GM12878 (cell line): ENCODE results near the gene RGP1. TPM values are rescaled to one million over a fixed set of nuclear protein-coding genes. Genes with fewer than 3 reads are reported as not detected.

ENCODE experiments used
- ATAC-seq: fragments of 200-7000 bp; cut with Tn5 transposase; 3 replicates; pipeline ENCODE4 v1.9.1; 2020; ENCODE audit warnings: mild to moderate bottlenecking, moderate library complexity
- BruUV-seq: library from RNA; stranded (reverse); fragments of 400-500 nt; replicated peaks from 2 replicates; lab custom pipeline; 2021; lab: Mats Ljungman, UMichigan
- CTCF ChIA-PET: fragments of 300-600 bp; sonication (Branson Sonifier 250); formaldehyde crosslinking; extraction: SDS; loops from one replicate; lab custom pipeline; 2021; ENCODE audit warnings: inconsistent platforms; lab: Yijun Ruan, JAX
- POLR2A ChIA-PET: fragments of 350-600 bp; formaldehyde crosslinking; extraction: SDS; loops from one replicate; lab custom pipeline; 2021; ENCODE audit warnings: inconsistent platforms; lab: Charles Lee
- RAD21 ChIA-PET: fragments of 300-600 bp; sonication (Branson Sonifier 250); formaldehyde crosslinking; loops from one replicate; lab custom pipeline; 2023; ENCODE audit warnings: antibody characterized with exemption; ENCODE audit not compliant: unreplicated experiment; lab: Charles Lee
- SMC1A ChIA-PET: fragments of 300-600 bp; sonication (Branson Sonifier 250); formaldehyde crosslinking; loops from one replicate; lab custom pipeline; 2023; ENCODE audit not compliant: unreplicated experiment, uncharacterized antibody; lab: Charles Lee
- DNase-seq: peaks from one replicate; pipeline ENCODE4 v3.0.0-alpha.2; 2011; ENCODE audit warnings: low read depth, low spot score
- FAIRE-seq: peaks from 3 replicates; lab custom pipeline; 2011; peaks lifted over from hg19 to GRCh38; lab: Jason Lieb, UNC
- H2AFZ ChIP-seq: 2 replicates; pipeline ENCODE4 v1.6.0; 2011; ENCODE audit warnings: low read depth, low read length, control low read depth; ENCODE audit not compliant: control insufficient read depth
- H3K27ac ChIP-seq: 2 replicates; pipeline ENCODE4 v1.5.1; 2011; ENCODE audit warnings: control low read depth; ENCODE audit not compliant: control insufficient read depth, insufficient read depth
- H3K27me3 ChIP-seq, 2 experiments: replicated peaks in 1 of 2; 2 replicates each; pipeline versions ENCODE4 v1.6.0 to v1.6.1; 2011; ENCODE audit warnings: low read length in 1 of 2; ENCODE audit not compliant: control insufficient read depth in 2 of 2, insufficient read depth in 2 of 2
- H3K36me3 ChIP-seq, 2 experiments: 2 replicates each; pipeline ENCODE4 v1.5.1; 2011; ENCODE audit warnings: low read length in 1 of 2; ENCODE audit not compliant: control insufficient read depth in 2 of 2, insufficient read depth in 2 of 2
- H3K4me1 ChIP-seq: 2 replicates; pipeline ENCODE4 v1.6.1; 2011; ENCODE audit warnings: mild to moderate bottlenecking, low read length, moderate library complexity, mixed read lengths; ENCODE audit not compliant: control insufficient read depth, insufficient read depth
- H3K4me2 ChIP-seq: 2 replicates; pipeline ENCODE4 v1.6.0; 2011; ENCODE audit warnings: control low read depth; ENCODE audit not compliant: control insufficient read depth, insufficient read depth
- H3K4me3 ChIP-seq: fragments of 200-600 bp; sonication (generic); 2 replicates; pipeline ENCODE4 v1.5.1; 2016
- H3K79me2 ChIP-seq: 2 replicates; pipeline ENCODE4 v1.6.0; 2011; ENCODE audit warnings: low read length; ENCODE audit not compliant: control insufficient read depth, insufficient read depth
- H3K9ac ChIP-seq: 2 replicates; pipeline ENCODE4 v1.8.0; 2011; ENCODE audit warnings: low read length, control low read depth, mixed read lengths; ENCODE audit not compliant: control insufficient read depth, insufficient read depth
- H3K9me3 ChIP-seq: replicated peaks from 3 replicates; pipeline ENCODE4 v1.5.1; 2011; ENCODE audit warnings: mild to moderate bottlenecking, low read length; ENCODE audit not compliant: control insufficient read depth, insufficient read depth
- H4K20me1 ChIP-seq: 2 replicates; pipeline ENCODE4 v1.6.0; 2011; ENCODE audit not compliant: control insufficient read depth, insufficient read depth
- CBX5 ChIP-seq: sonication (generic); IDR thresholded peaks from 2 replicates; pipeline ENCODE4 v1.6.1; 2016; ENCODE audit warnings: low read depth, moderate library complexity, mild to moderate bottlenecking, inconsistent platforms
- HDAC6 ChIP-seq: fragments of 200-600 bp; sonication (generic); IDR thresholded peaks from one replicate; pipeline ENCODE4 v1.8.0; 2017; ENCODE audit warnings: antibody characterized with exemption; ENCODE audit not compliant: unreplicated experiment
- NFYA ChIP-seq: IDR thresholded peaks from 2 replicates; pipeline ENCODE4 v1.6.1; 2011; ENCODE audit warnings: low read depth, mild to moderate bottlenecking, low read length, improper control_type of control experiment, borderline replicate concordance
- POLR2A ChIP-seq: IDR thresholded peaks from 2 replicates; pipeline ENCODE4 v1.6.1; 2011; ENCODE audit warnings: low read depth, mild to moderate bottlenecking, low read length
- RBBP5 ChIP-seq: fragments of 200-600 bp; sonication (generic); conservative IDR thresholded peaks from 2 replicates; pipeline ENCODE4 v1.6.1; 2016
- TCF12 ChIP-seq: IDR thresholded peaks from 2 replicates; pipeline ENCODE4 v1.6.1; 2011; ENCODE audit warnings: low read depth, mild to moderate bottlenecking, low read length
- WGBS: methylation state at CpG from one replicate; pipeline ENCODE4 v1.1.6; 2016; ENCODE audit warnings: low lambda C conversion rate; ENCODE audit not compliant: insufficient replicate concordance, insufficient coverage; ENCODE audit errors: missing lambda C conversion rate; 5-methylcytosine and 5-hydroxymethylcytosine counted together
- in situ Hi-C: fragments of 300-500 bp; cut with MboI; formaldehyde crosslinking; loops from 9 replicates; pipeline ENCODE4 v1.14.3; 2018; ENCODE audit warnings: mixed read lengths
- intact Hi-C: fragments of 100-400 bp; cut with micrococcal nuclease; formaldehyde crosslinking; loops from one replicate; pipeline ENCODE4 v1.14.2; 2022; ENCODE audit not compliant: unreplicated experiment
- polyA plus RNA-seq, 11 experiments: library from polyadenylated mRNA; depleted of rRNA in 4 of 11; unstranded in 6 of 11; stranded (reverse) in 5 of 11; fragments of >200 nt; fragmentation: Nextera tagmentation in 4 of 11; fragmentation: Illumina TruSeq in 1 of 11; extraction: Ambion mirVana in 4 of 11; extraction: Trizol in 1 of 11; gene quantifications; 1 replicate in 1 of 11; 2 replicates in 10 of 11; pipeline versions ENCODE4 v1.2.1 to v1.2.3, GENCODE V29; 2011 to 2016; ENCODE audit warnings: inconsistent platforms in 2 of 11, missing spikeins in 2 of 11, low read depth in 1 of 11
- total RNA-seq, 4 experiments: library from RNA; depleted of rRNA in 3 of 4; stranded (reverse); fragments of >200 nt in 3 of 4; fragmentation: Illumina TruSeq in 1 of 4; extraction: Trizol in 1 of 4; gene quantifications; 2 replicates each; pipeline versions ENCODE4 v1.2.1 to v1.2.3, GENCODE V29; 2013 to 2021

RGP1 gene
- total and polyA plus RNA-seq, 10 of the 15 experiments (the other 5 are each of a cell fraction or from before 2014, with no cell fraction given): 0.44 to 14.9 (median 7.4) TPM

DNA sequence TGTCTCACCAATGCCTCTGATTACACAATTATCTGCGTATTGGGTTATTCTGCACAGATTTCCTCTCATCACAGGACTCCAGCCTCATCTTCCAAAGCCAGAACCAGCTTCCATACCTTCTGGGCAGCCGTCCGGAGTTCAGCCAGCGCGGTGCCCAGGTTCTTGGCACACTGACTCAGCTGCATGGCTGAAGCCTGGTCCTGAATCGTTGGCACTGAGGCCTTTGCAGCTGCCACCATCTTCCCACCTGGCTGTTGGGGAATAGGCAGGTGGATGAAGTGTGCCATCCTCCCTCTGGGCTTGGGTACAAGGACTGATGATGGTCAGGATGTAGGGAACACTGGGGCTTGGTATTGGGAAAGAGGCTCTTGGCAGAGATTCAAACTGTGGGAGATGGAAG, 35.0 kb upstream of the RGP1 start:
- Histone ChIP-seq H2AFZ (no peak overlapping the region), H3K79me2 (no peaks in the 10 kb centered on the region), H3K4me3 (no peak overlapping the region), H3K4me2 (no peak overlapping the region), H3K27me3 (no peaks in the 10 kb centered on the region), H3K36me3 (peaks cover 50 to 63% of the 10 kb centered on the region in 2 experiments), H3K9me3 (no peaks in the 10 kb centered on the region), H4K20me1 (no peaks in the 10 kb centered on the region), H3K4me1 (peaks cover 14% of the 10 kb centered on the region), H3K27ac (no peak overlapping the region), H3K9ac (no peak overlapping the region)
- BruUV-seq: no TSS peak
- POLR2A ChIA-PET: interaction anchor here (1.0 to 1.1 kb wide), 2 partner anchors 17 to 49 kb away, joined by 3 read pairs; partner anchors contain the start of gene ARHGEF39
- DNase-seq: no peak
- in situ Hi-C loops (no loop called here), intact Hi-C loops (no loop called here)
- CTCF ChIA-PET: interaction anchor here (1.1 to 5.1 kb wide), 3 partner anchors 16 to 18 kb away, joined by 3 to 30 read pairs (median 4); partner anchors contain the start of gene TLN1
- WGBS: 97% methylated on average over 6 of the region's 6 CpGs
- no peak for ATAC-seq
- RAD21 ChIA-PET: no interaction called here
- TF ChIP-seq POLR2A: peak; percentile 25; the same call in 1 of the 2 replicates
- no peak for TF ChIP-seq NFYA
- SMC1A ChIA-PET: interaction anchor here (1.0 to 2.3 kb wide), 3 partner anchors 14 to 53 kb away, joined by 4 to 9 read pairs (median 7); no protein-coding TSS in a partner anchor
- no peak for FAIRE-seq

- Histone ChIP-seq H3K27ac (no peak overlapping the region), H3K27me3 (no peaks in the 10 kb centered on the region), H3K4me3 (no peak overlapping the region), H3K36me3 (peaks cover 56 to 65% of the 10 kb centered on the region in 2 experiments), H3K4me2 (no peak overlapping the region), H3K9me3 (no peaks in the 10 kb centered on the region), H4K20me1 (no peaks in the 10 kb centered on the region), H3K9ac (no peak overlapping the region), H3K79me2 (no peaks in the 10 kb centered on the region), H2AFZ (no peak overlapping the region), H3K4me1 (peaks cover 14% of the 10 kb centered on the region)
- WGBS: 97% methylated on average over 13 of the region's 13 CpGs
- POLR2A ChIA-PET: interaction anchor here (0.8 to 1.7 kb wide), 6 partner anchors 8 to 50 kb away, joined by 3 to 6 read pairs (median 3); partner anchors contain the start of gene ARHGEF39
- TF ChIP-seq CBX5 (no peak), RBBP5 (no peak), TCF12 (no peak), HDAC6 (no peak)
- RAD21 ChIA-PET: no interaction called here
- SMC1A ChIA-PET: interaction anchor here (2.0 kb wide), 1 partner anchor 13 kb away, joined by 9 read pairs; no protein-coding TSS in a partner anchor
- in situ Hi-C loops: no loop called here
- ATAC-seq (no peak), DNase-seq (no peak), FAIRE-seq (no peak)
- intact Hi-C loops: no loop called here
- CTCF ChIA-PET: interaction anchor here (0.8 to 1.6 kb wide), 3 partner anchors 17 to 42 kb away, joined by 3 read pairs; partner anchors contain the start of gene TLN1
- BruUV-seq: no TSS peak
Observed at GRCh38 chr9:35714579-35715252, 34.4 kb upstream of the RGP1 start.
